K562 (cell line): ENCODE data around the gene CD44. TPM values are rescaled to one million over a fixed set of nuclear protein-coding genes. Genes with fewer than 3 reads are reported as not detected.

Experiments
- ATAC-seq: fragments of 200-7000 bp; cut with Tn5 transposase; 3 replicates; pipeline ENCODE4 v1.9.1; 2020; ENCODE audit warnings: moderate library complexity
- BruUV-seq: library from RNA; stranded (reverse); fragments of 400-500 nt; replicated peaks from 2 replicates; lab custom pipeline; 2021; lab: Mats Ljungman, UMichigan
- CTCF ChIA-PET: fragments of 300-600 bp; formaldehyde crosslinking; extraction: SDS; loops from one replicate; lab custom pipeline; 2021; ENCODE audit warnings: low intra/inter-chr PET ratio; lab: Yijun Ruan, JAX
- POLR2A ChIA-PET: fragments of 300-600, 350-650 bp; sonication (Branson Sonifier 250); formaldehyde crosslinking; extraction: SDS; loops from one replicate; lab custom pipeline; 2021; ENCODE audit warnings: antibody characterized with exemption, inconsistent platforms; lab: Yijun Ruan, JAX
- DNase-seq, 4 experiments: peaks; one replicate each; pipeline versions ENCODE4 v3.0.0 to v3.0.0-alpha.2; 2011 to 2018; ENCODE audit warnings: low spot score in 3 of 4, mixed read lengths in 3 of 4; ENCODE audit errors: extremely low read depth in 1 of 4
- FAIRE-seq: peaks from 2 replicates; lab custom pipeline; 2011; peaks lifted over from hg19 to GRCh38; lab: Jason Lieb, UNC
- H2AFZ ChIP-seq: 2 replicates; pipeline ENCODE4 v1.6.0; 2011; ENCODE audit warnings: low read depth, low read length, control low read depth, inconsistent platforms
- H3K27ac ChIP-seq: fragments of 200-600 bp; 3 replicates; pipeline ENCODE4 v1.8.0; 2011; ENCODE audit warnings: low read depth, mild to moderate bottlenecking, control low read depth, inconsistent platforms, low read length, moderate library complexity, mixed read lengths; ENCODE audit errors: extremely low read depth
- H3K27me3 ChIP-seq, 2 experiments: fragments of 300-600 bp in 1 of 2; 2 replicates in 1 of 2; 3 replicates in 1 of 2; pipeline versions ENCODE4 v1.6.0 to v1.8.0; 2011; ENCODE audit warnings: inconsistent platforms in 2 of 2, low read length in 2 of 2, mild to moderate bottlenecking in 1 of 2, mixed read lengths in 1 of 2, moderate library complexity in 1 of 2; ENCODE audit not compliant: control insufficient read depth in 2 of 2, insufficient read depth in 2 of 2
- H3K36me3 ChIP-seq: fragments of 300-600 bp; 3 replicates; pipeline ENCODE4 v1.8.0; 2011; ENCODE audit warnings: mild to moderate bottlenecking, low read length, inconsistent platforms; ENCODE audit not compliant: control insufficient read depth, insufficient read depth
- H3K4me1 ChIP-seq, 2 experiments: fragments of 200-600 bp in 1 of 2; replicated peaks in 1 of 2; 2 replicates in 1 of 2; 3 replicates in 1 of 2; pipeline versions ENCODE4 v1.5.1 to v1.8.0; 2011; ENCODE audit warnings: inconsistent platforms in 2 of 2, low read length in 2 of 2, mild to moderate bottlenecking in 1 of 2, mixed read lengths in 1 of 2, moderate library complexity in 1 of 2; ENCODE audit not compliant: control insufficient read depth in 2 of 2, insufficient read depth in 2 of 2
- H3K4me2 ChIP-seq: 2 replicates; pipeline ENCODE4 v1.6.1; 2011; ENCODE audit warnings: low read length, control low read depth, inconsistent platforms, mixed read lengths; ENCODE audit not compliant: insufficient read depth
- H3K4me3 ChIP-seq: fragments of 200-600 bp; sonication (generic), shearing (Covaris generic); 2 replicates; pipeline ENCODE4 v1.5.1; 2016; ENCODE audit warnings: control low read depth, inconsistent platforms
- H3K79me2 ChIP-seq: fragments of 200-600 bp; 3 replicates; pipeline ENCODE4 v1.8.0; 2011; ENCODE audit warnings: low read length, inconsistent platforms; ENCODE audit not compliant: control insufficient read depth, insufficient read depth
- H3K9ac ChIP-seq, 2 experiments: 2 replicates each; pipeline versions ENCODE4 v1.6.0 to v1.6.1; 2011; ENCODE audit warnings: low read depth in 2 of 2, low read length in 2 of 2, control low read depth in 1 of 2, inconsistent platforms in 1 of 2, mild to moderate bottlenecking in 1 of 2, mixed read lengths in 1 of 2; ENCODE audit not compliant: insufficient read depth in 1 of 2
- H3K9me1 ChIP-seq: one replicate; pipeline ENCODE4 v1.6.0; 2011; ENCODE audit warnings: inconsistent platforms, mild to moderate bottlenecking, low read length, moderate library complexity; ENCODE audit not compliant: control insufficient read depth, insufficient read depth
- H3K9me3 ChIP-seq: replicated peaks from 2 replicates; pipeline ENCODE4 v1.5.1; 2011; ENCODE audit warnings: low read depth, low read length, inconsistent platforms; ENCODE audit not compliant: control insufficient read depth, insufficient read depth
- H4K20me1 ChIP-seq: replicated peaks from 2 replicates; pipeline ENCODE4 v1.6.1; 2011; ENCODE audit warnings: low read length, inconsistent platforms, mixed read lengths; ENCODE audit not compliant: control insufficient read depth, insufficient read depth
- ATF7 ChIP-seq: fragments of 450-650 bp; IDR thresholded peaks from 2 replicates; pipeline ENCODE4 v1.7.1; 2014; ENCODE audit warnings: mild to moderate bottlenecking, moderate library complexity
- DMBX1 ChIP-seq: fragments of 250-450 bp; sonication (Bioruptor Pico); IDR thresholded peaks from 2 replicates; pipeline ENCODE4 v1.8.0; 2022; ENCODE audit warnings: inconsistent platforms, mild to moderate bottlenecking, moderate library complexity, borderline replicate concordance
- DPF2 ChIP-seq: fragments of 450-650 bp; IDR thresholded peaks from 2 replicates; pipeline ENCODE4 v1.6.1; 2016
- EGR1 ChIP-seq: fragments of 450-650 bp; conservative IDR thresholded peaks from 2 replicates; pipeline ENCODE4 v1.6.1; 2017; ENCODE audit warnings: mild to moderate bottlenecking
- PRMT5 ChIP-seq: sonication (generic); formaldehyde crosslinking; IDR thresholded peaks from 2 replicates; pipeline ENCODE4 v1.5.0; 2020; ENCODE audit warnings: missing genetic modification reagents
- ZBTB43 ChIP-seq: sonication (generic); formaldehyde crosslinking; IDR thresholded peaks from 2 replicates; pipeline ENCODE4 v1.8.0; 2023; ENCODE audit warnings: mild to moderate bottlenecking, missing genetic modification reagents
- ZNF644 ChIP-seq: fragments of 200-800 bp; sonication (Bioruptor generic); IDR thresholded peaks from 2 replicates; pipeline ENCODE4 v1.6.1; 2016; ENCODE audit warnings: low read depth, missing genetic modification characterization, missing compliant biosample characterization
- WGBS: fragments of 100-300 bp; shearing (Covaris generic); methylation state at CpG from one replicate; pipeline ENCODE4 v1.1.6; 2016; ENCODE audit warnings: low coverage, mixed read lengths; ENCODE audit not compliant: insufficient coverage; ENCODE audit errors: missing lambda C conversion rate; 5-methylcytosine and 5-hydroxymethylcytosine counted together
- in situ Hi-C: fragments of 300-500 bp; cut with MboI; formaldehyde crosslinking; loops from 4 replicates; pipeline ENCODE4 v1.15.0; 2018; ENCODE audit warnings: inconsistent platforms, mixed read lengths
- intact Hi-C: fragments of 100-400 bp; cut with micrococcal nuclease; formaldehyde crosslinking; loops from 2 replicates; pipeline ENCODE4 v1.14.2; 2022
- polyA plus RNA-seq, 8 experiments: library from polyadenylated mRNA; depleted of rRNA in 4 of 8; stranded (reverse) in 5 of 8; unstranded in 3 of 8; fragments of >200 nt; fragmentation: Nextera tagmentation in 2 of 8; fragmentation: Illumina TruSeq in 1 of 8; extraction: Ambion mirVana in 2 of 8; extraction: Trizol in 1 of 8; gene quantifications; 2 replicates each; pipeline versions ENCODE4 v1.2.1 to v1.2.3, GENCODE V29; 2011 to 2014; ENCODE audit warnings: inconsistent platforms in 1 of 8, missing spikeins in 1 of 8
- total RNA-seq, 7 experiments: library from RNA; depleted of rRNA in 6 of 7; stranded (reverse); fragments of >200 nt in 6 of 7; fragmentation: Illumina TruSeq in 2 of 7; extraction: Trizol in 2 of 7; gene quantifications; 2 replicates each; pipeline versions ENCODE4 v1.2.1 to v1.2.3, GENCODE V29; 2011 to 2021; ENCODE audit warnings: low replicate concordance in 1 of 7

Gene CD44
- total and polyA plus RNA-seq, 9 of the 15 experiments (the other 6 are each of a cell fraction or from before 2014, with no cell fraction given): 1.2 to 13.9 (median 3.0) TPM

DNA sequence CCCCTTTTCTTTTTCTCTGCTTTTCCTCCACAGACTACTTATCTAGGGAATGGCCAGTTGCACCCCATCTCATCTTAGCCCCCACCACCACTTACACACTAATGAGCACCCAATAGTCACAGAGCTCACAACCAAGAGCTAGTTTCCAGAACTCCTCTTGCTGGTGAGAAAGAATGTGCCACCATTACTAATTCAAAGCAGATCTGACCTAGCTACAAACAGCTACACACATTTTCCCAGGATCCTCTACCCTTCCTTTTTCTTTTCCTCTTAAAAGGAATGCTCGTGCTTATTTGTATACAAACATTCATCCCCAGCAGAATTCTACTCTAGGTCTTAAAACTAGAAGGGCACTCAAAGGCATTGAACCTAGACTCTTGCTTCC lies 136.8 kb downstream of the CD44 start:
- H3K27me3 ChIP-seq: peaks cover 9 to 13% of the 10 kb centered on the region in 2 experiments; a peak in 3 of 5 replicates
- FAIRE-seq: no peak
- 0% methylated on average over 1 of the region's 1 CpG for WGBS
- no peaks in the 10 kb centered on the region for H3K4me1 ChIP-seq
- TF ChIP-seq ZBTB43 (CRISPR knock-in tag) (no peak), EGR1 (no peak), ZNF644 (tag) (no peak), ATF7 (no peak), DMBX1 (CRISPR knock-in tag) (no peak), PRMT5 (no peak), DPF2 (no peak)
- TF ChIP-seq, all 486 proteins: peak for 0
- no peaks in the 10 kb centered on the region for H3K36me3 ChIP-seq
- H2AFZ ChIP-seq: no peak overlapping the region
- no peaks in the 10 kb centered on the region for H3K9me3 ChIP-seq
- ATAC-seq (no peak), DNase-seq (no peak)
- CTCF ChIA-PET: no interaction called here
- no peak overlapping the region for H3K4me2 ChIP-seq
- H3K9me1 ChIP-seq: no peaks in the 10 kb centered on the region
- POLR2A ChIA-PET: no interaction called here
- intact Hi-C loops: no loop called here
- H3K79me2 ChIP-seq: no peaks in the 10 kb centered on the region
- no peaks in the 10 kb centered on the region for H4K20me1 ChIP-seq
- H3K27ac ChIP-seq: no peak overlapping the region
- H3K9ac ChIP-seq: no peak overlapping the region
- BruUV-seq: no TSS peak
- H3K4me3 ChIP-seq: no peak overlapping the region
- in situ Hi-C loops: no loop called here
